ENCODE results near the gene ATP2C2. TPM values are rescaled to one million over a fixed set of nuclear protein-coding genes. Genes with fewer than 3 reads are reported as not detected.

The ATP2C2 gene
- polyA plus RNA-seq, 1 of the 3 experiments (the other 2 are of a cell fraction): 0.33 TPM

- H3K9ac ChIP-seq: no peak overlapping the region
- H4K20me1 ChIP-seq (ENCODE audit: insufficient read depth): no peaks in the 10 kb centered on the region
- H3K9me3 ChIP-seq: no peaks in the 10 kb centered on the region
- H2AFZ ChIP-seq (ENCODE audit: low read depth): no peak overlapping the region
- H3K9me2 ChIP-seq: no peaks in the 10 kb centered on the region
- CTCF ChIA-PET: no interaction called here
- H3F3A ChIP-seq (replicated peaks; ENCODE audit: insufficient read depth): no peaks in the 10 kb centered on the region
- no peaks in the 10 kb centered on the region for H3K79me2 ChIP-seq (ENCODE audit: insufficient read depth)
- POLR2A ChIA-PET: no interaction called here
- no peak overlapping the region for H3K4me3 ChIP-seq (ENCODE audit: low read depth in 2 of 2, low read length in 1 of 2)
- TF ChIP-seq ELF1 (IDR thresholded peaks at IDR 0.05): no peak
- no peak for TF ChIP-seq FOXJ3 (CRISPR knock-in tag; IDR thresholded peaks at IDR 0.05)
- no peak for TF ChIP-seq SMC3 (IDR thresholded peaks at IDR 0.05; ENCODE audit: low read depth, low read length)
- no peak for TF ChIP-seq RFX5 (IDR thresholded peaks at IDR 0.05; ENCODE audit: low read length)
- TF ChIP-seq REST (IDR thresholded peaks at IDR 0.05; ENCODE audit: low read depth, low read length): no peak
- no peak for TF ChIP-seq RXRA (IDR thresholded peaks at IDR 0.05; ENCODE audit: borderline replicate concordance, low read depth)
- no peak for TF ChIP-seq NRF1 (IDR thresholded peaks at IDR 0.05; ENCODE audit: low read depth, low read length)
- no peak for TF ChIP-seq MEF2A (IDR thresholded peaks at IDR 0.05; ENCODE audit: borderline replicate concordance, low read depth)
- no peak for TF ChIP-seq GABPA (IDR thresholded peaks at IDR 0.05; ENCODE audit: low read depth)
- no peak for TF ChIP-seq GATA2 (CRISPR knock-in tag; IDR thresholded peaks at IDR 0.05)
- TF ChIP-seq, protein P1, sequence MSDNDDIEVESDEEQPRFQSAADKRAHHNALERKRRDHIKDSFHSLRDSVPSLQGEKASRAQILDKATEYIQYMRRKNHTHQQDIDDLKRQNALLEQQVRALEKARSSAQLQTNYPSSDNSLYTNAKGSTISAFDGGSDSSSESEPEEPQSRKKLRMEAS (IDR thresholded peaks at IDR 0.05; ENCODE audit: low read depth): no peak
- TF ChIP-seq, protein P2, sequence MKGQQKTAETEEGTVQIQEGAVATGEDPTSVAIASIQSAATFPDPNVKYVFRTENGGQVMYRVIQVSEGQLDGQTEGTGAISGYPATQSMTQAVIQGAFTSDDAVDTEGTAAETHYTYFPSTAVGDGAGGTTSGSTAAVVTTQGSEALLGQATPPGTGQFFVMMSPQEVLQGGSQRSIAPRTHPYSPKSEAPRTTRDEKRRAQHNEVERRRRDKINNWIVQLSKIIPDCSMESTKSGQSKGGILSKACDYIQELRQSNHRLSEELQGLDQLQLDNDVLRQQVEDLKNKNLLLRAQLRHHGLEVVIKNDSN (IDR thresholded peaks at IDR 0.05; ENCODE audit: borderline replicate concordance, low read depth): no peak
- TF ChIP-seq TEAD4 (IDR thresholded peaks at IDR 0.05; ENCODE audit: borderline replicate concordance, insufficient read depth): no peak
- TF ChIP-seq EZH2phosphoT487 (IDR thresholded peaks at IDR 0.05; ENCODE audit: borderline replicate concordance, low read depth): no peak
- H3K27me3 ChIP-seq (ENCODE audit: insufficient read depth): peaks cover 26% of the 10 kb centered on the region; the same call in 1 of the 2 replicates
- no peak overlapping the region for H3K27ac ChIP-seq (ENCODE audit: low read depth in 2 of 2, low read length in 1 of 2)
- no peaks in the 10 kb centered on the region for H3K36me3 ChIP-seq (replicated peaks in 1 of 2; ENCODE audit: control insufficient read depth in 1 of 2, insufficient read depth in 2 of 2, low read length in 1 of 2)
- 22% methylated on average over 8 of the region's 8 CpGs for WGBS (ENCODE audit: low lambda C conversion rate)
- no peak overlapping the region for H3K4me2 ChIP-seq
- DNase-seq: no peak
- H3K4me1 ChIP-seq (ENCODE audit: control insufficient read depth in 1 of 2, insufficient read depth in 2 of 2, low read depth in 1 of 2, low read length in 1 of 2): no peaks in the 10 kb centered on the region
Measured at GRCh38 chr16:84380405-84380804, 12.1 kb downstream of the ATP2C2 start.

GRCh38 chr16:84382396-84382795, 14.1 kb downstream of the ATP2C2 start:
- DNase-seq: no peak
- Histone ChIP-seq H3K36me3 (replicated peaks in 1 of 2; ENCODE audit: control insufficient read depth in 1 of 2, insufficient read depth in 2 of 2, low read length in 1 of 2) (no peaks in the 10 kb centered on the region), H3K27ac (ENCODE audit: low read depth in 2 of 2, low read length in 1 of 2) (no peak overlapping the region), H2AFZ (ENCODE audit: low read depth) (no peak overlapping the region), H4K20me1 (ENCODE audit: insufficient read depth) (no peaks in the 10 kb centered on the region), H3K4me1 (ENCODE audit: control insufficient read depth in 1 of 2, insufficient read depth in 2 of 2, low read depth in 1 of 2, low read length in 1 of 2) (no peaks in the 10 kb centered on the region), H3K9ac (no peak overlapping the region), H3K4me2 (no peak overlapping the region), H3K4me3 (ENCODE audit: low read depth in 2 of 2, low read length in 1 of 2) (no peak overlapping the region), H3K79me2 (ENCODE audit: insufficient read depth) (no peaks in the 10 kb centered on the region), H3K27me3 (ENCODE audit: insufficient read depth) (peaks cover 23% of the 10 kb centered on the region; the same call in 1 of the 2 replicates), H3K9me2 (no peaks in the 10 kb centered on the region), H3F3A (replicated peaks; ENCODE audit: insufficient read depth) (no peaks in the 10 kb centered on the region), H3K9me3 (no peaks in the 10 kb centered on the region)
- POLR2A ChIA-PET: no interaction called here
- WGBS (ENCODE audit: low lambda C conversion rate): 34% methylated on average over 4 of the region's 4 CpGs
- CTCF ChIA-PET: no interaction called here
- TF ChIP-seq FOXJ3 (CRISPR knock-in tag; IDR thresholded peaks at IDR 0.05): no peak
- TF ChIP-seq JUND (IDR thresholded peaks at IDR 0.05): no peak
- TF ChIP-seq SIN3A (IDR thresholded peaks at IDR 0.05; ENCODE audit: borderline replicate concordance, low read depth, low read length): no peak
- no peak for TF ChIP-seq NFIC (IDR thresholded peaks at IDR 0.05; ENCODE audit: borderline replicate concordance)
- TF ChIP-seq TCF12 (IDR thresholded peaks at IDR 0.05): no peak
- TF ChIP-seq RCOR1 (IDR thresholded peaks at IDR 0.05; ENCODE audit: low read length): no peak
- TF ChIP-seq, protein P1 (IDR thresholded peaks at IDR 0.05; ENCODE audit: low read depth): no peak
- TF ChIP-seq, protein P3, sequence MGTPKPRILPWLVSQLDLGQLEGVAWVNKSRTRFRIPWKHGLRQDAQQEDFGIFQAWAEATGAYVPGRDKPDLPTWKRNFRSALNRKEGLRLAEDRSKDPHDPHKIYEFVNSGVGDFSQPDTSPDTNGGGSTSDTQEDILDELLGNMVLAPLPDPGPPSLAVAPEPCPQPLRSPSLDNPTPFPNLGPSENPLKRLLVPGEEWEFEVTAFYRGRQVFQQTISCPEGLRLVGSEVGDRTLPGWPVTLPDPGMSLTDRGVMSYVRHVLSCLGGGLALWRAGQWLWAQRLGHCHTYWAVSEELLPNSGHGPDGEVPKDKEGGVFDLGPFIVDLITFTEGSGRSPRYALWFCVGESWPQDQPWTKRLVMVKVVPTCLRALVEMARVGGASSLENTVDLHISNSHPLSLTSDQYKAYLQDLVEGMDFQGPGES (IDR thresholded peaks at IDR 0.05; ENCODE audit: low read depth, low read length): no peak
- no peak for TF ChIP-seq REST (IDR thresholded peaks at IDR 0.05; ENCODE audit: low read depth, low read length)

Measured in SK-N-SH (cell line).